ENCODE measurements around the gene TNIP1.

DNA sequence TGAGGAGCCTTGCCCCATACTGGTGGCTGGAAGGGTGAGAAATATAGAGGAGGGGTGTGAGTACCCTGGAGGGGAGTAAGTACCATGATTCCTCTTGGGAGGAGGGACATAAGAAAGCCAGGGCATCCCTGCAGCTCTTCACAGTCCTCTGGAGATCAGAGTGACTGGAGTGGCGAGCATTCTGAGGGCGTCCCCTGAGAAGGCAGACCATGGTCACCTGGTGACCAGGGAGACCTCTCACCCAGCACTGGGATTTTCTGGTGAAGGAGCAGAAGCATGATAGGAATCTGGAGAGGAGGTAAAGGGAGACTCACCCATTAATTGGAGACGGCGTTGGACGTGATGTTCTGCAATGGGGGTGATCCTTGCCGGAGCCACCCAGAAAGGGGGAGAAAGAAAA lies 88.1 kb downstream of the TNIP1 start:
- no peak for TF ChIP-seq CTCF (IDR thresholded peaks at IDR 0.05)
- TF ChIP-seq POLR2A (IDR thresholded peaks at IDR 0.05): no peak

Data from adrenal gland (tissue), 5 donors.